Testis (tissue), 3 donors: ENCODE results near the gene SMLR1. TPM values are rescaled to one million over a fixed set of nuclear protein-coding genes. Genes with fewer than 3 reads are reported as not detected.
"Not testable (repeated sequence)": the region's sequence is repeated elsewhere in the genome, so short reads cannot be mapped to it uniquely, and the experiment has no call there.

ENCODE experiments used
- DNase-seq: peaks from one replicate; pipeline ENCODE4 v3.0.0-alpha.2; 2019
- H3K27ac ChIP-seq, 2 donors: fragments of 200-600 bp; sonication (generic); one replicate each; pipeline ENCODE4 v1.5.1; 2019
- H3K27me3 ChIP-seq: fragments of 200-600 bp; sonication (generic); one replicate; pipeline ENCODE4 v1.5.1; 2019
- H3K36me3 ChIP-seq: fragments of 200-600 bp; sonication (generic); one replicate; pipeline ENCODE4 v1.5.1; 2017; ENCODE audit warnings: low read depth; ENCODE audit errors: missing control alignments
- H3K4me1 ChIP-seq: fragments of 200-600 bp; sonication (generic); one replicate; pipeline ENCODE4 v1.5.1; 2019
- H3K4me3 ChIP-seq, 2 donors: fragments of 200-600 bp; sonication (generic); one replicate each; pipeline ENCODE4 v1.5.1; 2017 to 2019
- H3K9me3 ChIP-seq: fragments of 200-600 bp; sonication (generic); one replicate; pipeline ENCODE4 v1.5.1; 2017
- POLR2A ChIP-seq: fragments of 450-650 bp; IDR thresholded peaks from one replicate; pipeline ENCODE4 v1.6.1; 2017; ENCODE audit warnings: antibody characterized with exemption, mild to moderate bottlenecking, moderate library complexity
- WGBS, 2 donors: methylation state at CpG; one replicate each; pipeline ENCODE4 v1.1.5; 2018; 5-methylcytosine and 5-hydroxymethylcytosine counted together
- intact Hi-C: fragments of 100-400 bp; cut with DNase I; formaldehyde crosslinking; loops from one replicate; pipeline ENCODE4 v1.15.1; 2023; ENCODE audit warnings: low total_unique reads
- polyA plus RNA-seq: library from polyadenylated mRNA; stranded (reverse); fragments of 350-450 nt; fragmentation: Illumina TruSeq; extraction: RNeasy Lipid Tissue Mini Kit (QIAGEN cat#74804); gene quantifications from one replicate; pipeline ENCODE4 v1.2.3, GENCODE V29; 2014; ENCODE audit warnings: low read depth, low replicate concordance; ENCODE audit not compliant: insufficient read depth
- total RNA-seq, 2 donors: library from RNA; depleted of rRNA; stranded (reverse); fragments of >200 nt; gene quantifications; one replicate each; pipeline ENCODE4 v1.2.3, GENCODE V29; 2016
- TF ChIP-seq, protein P1 (sequence below), 3 experiments: fragments of 450-650 bp in 2 of 3; fragments of 200-600 bp in 1 of 3; sonication (generic) in 1 of 3; IDR thresholded peaks; one replicate each; pipeline ENCODE4 v1.5.1; 2016 to 2019; ENCODE audit warnings: antibody characterized with exemption in 3 of 3, mild to moderate bottlenecking in 2 of 3, moderate library complexity in 1 of 3

SMLR1 gene
- total and polyA plus RNA-seq, 3 donors from 2014 or later, result 0.28 to 0.94 (median 0.31) TPM

DNA sequence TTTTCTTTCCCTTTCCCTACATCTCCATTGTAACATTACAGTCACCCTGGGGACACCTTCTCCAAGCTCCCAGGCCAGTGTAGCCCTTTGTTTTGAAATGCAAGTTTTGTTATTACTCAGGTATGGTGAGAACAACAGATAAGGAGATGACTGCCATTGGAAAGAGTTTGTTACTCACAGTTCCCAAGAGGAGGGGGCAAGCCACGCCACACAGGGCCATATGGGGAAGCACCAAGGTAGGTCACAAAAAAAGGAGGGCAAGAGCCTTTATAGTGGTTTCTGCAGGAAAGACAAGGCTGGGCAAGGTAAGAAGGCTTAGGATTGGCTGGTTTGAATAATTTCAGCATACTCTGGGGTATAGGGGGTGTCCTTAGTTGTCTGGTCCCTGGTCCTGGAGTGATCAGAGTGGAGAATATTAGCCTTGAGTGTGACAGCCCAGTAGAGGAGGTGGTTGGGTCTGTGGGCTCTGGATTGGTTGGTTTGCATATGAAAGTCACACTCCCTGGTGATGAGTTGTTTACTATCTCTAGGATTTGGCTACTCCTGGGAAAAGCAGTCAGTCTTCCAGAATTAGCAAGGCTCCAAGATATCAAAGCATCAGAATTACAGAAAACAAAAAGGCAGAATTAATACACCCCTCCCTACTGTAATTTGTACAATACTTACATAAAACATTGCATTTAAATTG is 33.1 kb upstream of the SMLR1 start:
- TF ChIP-seq, protein P1, sequence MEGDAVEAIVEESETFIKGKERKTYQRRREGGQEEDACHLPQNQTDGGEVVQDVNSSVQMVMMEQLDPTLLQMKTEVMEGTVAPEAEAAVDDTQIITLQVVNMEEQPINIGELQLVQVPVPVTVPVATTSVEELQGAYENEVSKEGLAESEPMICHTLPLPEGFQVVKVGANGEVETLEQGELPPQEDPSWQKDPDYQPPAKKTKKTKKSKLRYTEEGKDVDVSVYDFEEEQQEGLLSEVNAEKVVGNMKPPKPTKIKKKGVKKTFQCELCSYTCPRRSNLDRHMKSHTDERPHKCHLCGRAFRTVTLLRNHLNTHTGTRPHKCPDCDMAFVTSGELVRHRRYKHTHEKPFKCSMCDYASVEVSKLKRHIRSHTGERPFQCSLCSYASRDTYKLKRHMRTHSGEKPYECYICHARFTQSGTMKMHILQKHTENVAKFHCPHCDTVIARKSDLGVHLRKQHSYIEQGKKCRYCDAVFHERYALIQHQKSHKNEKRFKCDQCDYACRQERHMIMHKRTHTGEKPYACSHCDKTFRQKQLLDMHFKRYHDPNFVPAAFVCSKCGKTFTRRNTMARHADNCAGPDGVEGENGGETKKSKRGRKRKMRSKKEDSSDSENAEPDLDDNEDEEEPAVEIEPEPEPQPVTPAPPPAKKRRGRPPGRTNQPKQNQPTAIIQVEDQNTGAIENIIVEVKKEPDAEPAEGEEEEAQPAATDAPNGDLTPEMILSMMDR (IDR thresholded peaks at IDR 0.05), result no peak
- no peak for TF ChIP-seq POLR2A
- H3K27me3 ChIP-seq, result no peaks in the 10 kb centered on the region
- DNase-seq, result no peak
- no peaks in the 10 kb centered on the region for H3K4me1 ChIP-seq
- no peaks in the 10 kb centered on the region for H3K9me3 ChIP-seq
- intact Hi-C loops, result no loop called here
- no peak overlapping the region for H3K4me3 ChIP-seq
- H3K36me3 ChIP-seq, result no peaks in the 10 kb centered on the region
- H3K27ac ChIP-seq, result no peak overlapping the region
- WGBS, 2 donors, result 94 to 100% methylated on average over 1 of the region's 1 CpG

DNA sequence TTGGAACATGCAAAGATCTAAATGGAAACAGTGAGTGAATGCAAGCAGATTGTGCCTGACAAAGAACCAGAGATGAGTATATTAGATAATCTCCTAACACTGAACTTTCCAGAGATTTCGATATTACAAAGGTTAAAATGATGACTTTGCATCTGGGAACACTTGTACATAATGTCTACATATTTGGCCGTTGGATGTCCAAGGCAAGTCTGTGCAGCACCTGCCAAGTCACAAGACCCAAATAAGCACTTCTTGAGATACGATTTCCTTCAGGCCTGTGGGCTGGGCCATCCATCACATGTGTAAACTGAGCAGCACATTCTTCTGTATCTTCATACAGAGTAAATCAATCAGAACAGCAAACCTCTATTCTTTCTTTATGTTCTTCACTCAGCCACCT is 32.5 kb upstream of the SMLR1 start:
- TF ChIP-seq, protein P1 (IDR thresholded peaks at IDR 0.05), result no peak
- no peak for TF ChIP-seq POLR2A
- Histone ChIP-seq H3K9me3 (no peaks in the 10 kb centered on the region), H3K27ac (no peak overlapping the region), H3K27me3 (no peaks in the 10 kb centered on the region), H3K4me3 (no peak overlapping the region), H3K4me1 (no peaks in the 10 kb centered on the region), H3K36me3 (no peaks in the 10 kb centered on the region)
- intact Hi-C loops, result no loop called here
- DNase-seq, result peak; percentile 22
- WGBS, 2 donors, result 34 to 40% methylated on average over 3 of the region's 3 CpGs

DNA sequence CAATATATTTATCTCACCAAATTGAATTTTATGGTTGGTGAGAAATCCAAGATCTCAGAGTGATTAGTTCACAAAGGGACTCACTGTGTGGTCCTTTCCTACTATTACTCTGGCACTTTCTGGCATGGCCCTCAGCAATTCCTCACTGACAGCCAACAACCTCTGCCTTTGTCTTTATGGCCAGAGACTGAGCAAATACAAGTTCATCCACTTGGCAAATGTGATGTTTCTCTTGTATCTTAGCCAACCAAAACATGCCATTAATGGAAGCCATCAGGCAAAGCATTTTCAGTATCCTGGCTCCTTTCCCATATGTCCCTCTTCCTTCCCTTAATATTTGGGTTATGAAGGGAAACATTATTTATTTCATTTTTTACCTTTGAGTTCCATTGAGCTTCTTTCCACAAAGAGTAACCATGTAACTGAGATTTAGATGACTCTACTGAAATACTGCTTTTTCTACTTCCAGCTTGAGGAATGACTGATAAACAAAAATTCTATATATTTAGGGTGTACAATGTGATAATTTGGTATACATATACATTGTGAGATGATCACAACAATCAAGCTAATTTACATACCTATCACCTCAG is 30.8 kb upstream of the SMLR1 start:
- H3K27me3 ChIP-seq, result no peaks in the 10 kb centered on the region
- TF ChIP-seq, protein P1 (IDR thresholded peaks at IDR 0.05), result no peak
- TF ChIP-seq POLR2A, result no peak
- no peak overlapping the region for H3K4me3 ChIP-seq
- no peaks in the 10 kb centered on the region for H3K9me3 ChIP-seq
- H3K27ac ChIP-seq, result no peak overlapping the region
- intact Hi-C loops, result no loop called here
- no peak for DNase-seq
- H3K4me1 ChIP-seq, result no peaks in the 10 kb centered on the region
- H3K36me3 ChIP-seq, result no peaks in the 10 kb centered on the region

DNA sequence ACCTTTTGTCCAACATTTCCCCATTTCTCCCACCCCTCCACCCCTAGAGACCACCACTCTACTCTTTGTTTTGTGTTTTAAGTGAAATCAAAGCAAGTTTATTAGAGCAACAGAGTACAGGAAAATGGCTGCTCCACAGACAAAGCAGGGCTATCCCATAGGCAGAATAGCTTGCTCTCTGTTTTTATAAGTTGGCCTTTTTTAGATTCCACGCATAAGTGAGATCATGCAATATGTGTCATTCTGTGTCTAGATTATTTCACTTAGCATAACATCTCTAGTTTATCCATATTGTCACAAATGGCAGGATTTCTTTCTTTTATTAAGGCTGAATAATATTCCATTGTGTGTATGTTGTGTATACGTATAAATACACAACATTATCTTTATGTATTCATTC is 30.1 kb upstream of the SMLR1 start:
- H3K4me1 ChIP-seq, result no peaks in the 10 kb centered on the region
- H3K27me3 ChIP-seq, result no peaks in the 10 kb centered on the region
- WGBS, 2 donors, result 94 to 97% methylated on average over 2 of the region's 2 CpGs
- intact Hi-C loops, result no loop called here
- H3K4me3 ChIP-seq, result no peak overlapping the region
- no peak for TF ChIP-seq POLR2A
- TF ChIP-seq, protein P1 (IDR thresholded peaks at IDR 0.05), result no peak
- no peaks in the 10 kb centered on the region for H3K9me3 ChIP-seq
- H3K36me3 ChIP-seq, result no peaks in the 10 kb centered on the region
- DNase-seq, result no peak
- H3K27ac ChIP-seq, result no peak overlapping the region

DNA sequence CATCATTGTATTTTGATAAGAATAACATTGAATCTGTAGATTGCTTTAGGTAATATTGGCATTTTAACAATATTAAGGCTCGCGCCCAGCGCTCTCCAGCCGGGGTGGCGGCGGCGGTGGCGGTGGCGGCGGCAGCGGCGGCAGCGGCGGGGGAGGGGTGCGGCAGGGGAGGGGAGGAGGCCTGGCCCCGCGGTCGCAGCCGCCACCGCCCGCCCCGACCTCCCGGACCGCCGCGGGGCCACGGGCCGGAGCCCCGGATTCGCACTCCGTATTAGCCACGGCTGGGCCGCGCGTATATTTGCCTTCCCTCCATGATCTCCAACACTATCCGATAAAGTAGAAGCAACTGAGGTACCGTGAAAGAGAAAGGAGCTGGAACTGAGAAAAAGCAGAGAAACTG is 25.8 kb upstream of the SMLR1 start:
- H3K4me3 ChIP-seq, result peak overlapping the region in 1 of 2 donors; percentile 9
- H3K9me3 ChIP-seq, intact Hi-C loops, H3K4me1 ChIP-seq, H3K27me3 ChIP-seq, H3K27ac ChIP-seq, DNase-seq, H3K36me3 ChIP-seq: not testable (repeated sequence)
- 79 to 84% methylated on average over 35 to 37 of the region's 37 CpGs for WGBS, 2 donors
